Measurements from ENCODE around the gene GRM8. TPM values are rescaled to one million over a fixed set of nuclear protein-coding genes. Genes with fewer than 3 reads are reported as not detected.

GRM8 gene
- total and polyA plus RNA-seq, 8 donors = 0.26 to 0.75 (median 0.44) TPM; not detected in 2

DNA sequence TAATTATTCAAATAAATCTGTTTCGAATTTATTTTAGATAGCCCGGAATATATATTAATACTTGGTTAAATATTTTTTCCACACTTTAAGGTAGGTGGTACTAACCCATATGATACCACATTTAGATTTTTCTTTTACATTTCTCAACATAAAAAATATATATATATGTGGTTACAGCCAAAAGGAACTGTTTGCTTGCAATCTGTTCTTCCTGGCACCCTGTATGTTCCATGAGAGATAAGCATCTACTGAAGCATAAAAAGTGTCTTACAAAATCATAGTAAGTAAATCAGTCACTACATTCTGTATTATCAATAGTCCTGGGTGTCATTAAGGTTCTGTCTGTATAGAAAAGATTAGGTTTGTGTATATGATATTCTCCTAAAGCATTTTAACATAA, 726.8 kb downstream of the GRM8 start:
- ATAC-seq = no peak
- H3K27ac ChIP-seq = no peak overlapping the region
- TF ChIP-seq, protein P1, sequence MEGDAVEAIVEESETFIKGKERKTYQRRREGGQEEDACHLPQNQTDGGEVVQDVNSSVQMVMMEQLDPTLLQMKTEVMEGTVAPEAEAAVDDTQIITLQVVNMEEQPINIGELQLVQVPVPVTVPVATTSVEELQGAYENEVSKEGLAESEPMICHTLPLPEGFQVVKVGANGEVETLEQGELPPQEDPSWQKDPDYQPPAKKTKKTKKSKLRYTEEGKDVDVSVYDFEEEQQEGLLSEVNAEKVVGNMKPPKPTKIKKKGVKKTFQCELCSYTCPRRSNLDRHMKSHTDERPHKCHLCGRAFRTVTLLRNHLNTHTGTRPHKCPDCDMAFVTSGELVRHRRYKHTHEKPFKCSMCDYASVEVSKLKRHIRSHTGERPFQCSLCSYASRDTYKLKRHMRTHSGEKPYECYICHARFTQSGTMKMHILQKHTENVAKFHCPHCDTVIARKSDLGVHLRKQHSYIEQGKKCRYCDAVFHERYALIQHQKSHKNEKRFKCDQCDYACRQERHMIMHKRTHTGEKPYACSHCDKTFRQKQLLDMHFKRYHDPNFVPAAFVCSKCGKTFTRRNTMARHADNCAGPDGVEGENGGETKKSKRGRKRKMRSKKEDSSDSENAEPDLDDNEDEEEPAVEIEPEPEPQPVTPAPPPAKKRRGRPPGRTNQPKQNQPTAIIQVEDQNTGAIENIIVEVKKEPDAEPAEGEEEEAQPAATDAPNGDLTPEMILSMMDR (IDR thresholded peaks at IDR 0.05) = no peak
- intact Hi-C loops (cut with DNase I) = no loop called here
- no peaks in the 10 kb centered on the region for H3K36me3 ChIP-seq
- H3K4me1 ChIP-seq = no peaks in the 10 kb centered on the region
- no peaks in the 10 kb centered on the region for H3K27me3 ChIP-seq
- H3K9me3 ChIP-seq = no peaks in the 10 kb centered on the region
- no peak for DNase-seq
- no peak overlapping the region for H3K4me3 ChIP-seq

DNA sequence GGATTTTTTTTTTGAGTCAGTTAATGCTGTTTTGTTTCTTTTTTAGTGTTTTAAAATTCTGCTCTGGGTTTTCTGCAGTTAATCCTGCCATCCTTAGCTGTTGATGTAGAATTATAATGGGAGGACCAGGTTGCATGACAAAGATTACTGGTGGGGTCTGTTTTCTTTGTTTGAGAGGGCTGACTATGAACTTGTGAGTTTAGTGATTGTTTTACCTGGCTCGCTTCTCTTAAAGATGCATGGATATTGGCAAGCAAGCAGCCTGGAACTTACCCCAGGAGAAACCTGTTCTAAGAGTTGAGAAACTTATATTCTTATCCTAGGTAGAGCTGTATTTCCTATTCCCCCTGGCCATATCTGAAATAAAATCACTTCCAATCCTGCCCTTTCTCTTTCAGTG, 727.8 kb downstream of the GRM8 start:
- ATAC-seq (no peak), DNase-seq (no peak)
- intact Hi-C loops (cut with DNase I) = no loop called here
- no peaks in the 10 kb centered on the region for H3K9me3 ChIP-seq
- no peak overlapping the region for H3K4me3 ChIP-seq
- no peaks in the 10 kb centered on the region for H3K4me1 ChIP-seq
- TF ChIP-seq, protein P1 (IDR thresholded peaks at IDR 0.05) = no peak
- H3K27ac ChIP-seq = no peak overlapping the region
- H3K27me3 ChIP-seq = no peaks in the 10 kb centered on the region
- H3K36me3 ChIP-seq = no peaks in the 10 kb centered on the region

DNA sequence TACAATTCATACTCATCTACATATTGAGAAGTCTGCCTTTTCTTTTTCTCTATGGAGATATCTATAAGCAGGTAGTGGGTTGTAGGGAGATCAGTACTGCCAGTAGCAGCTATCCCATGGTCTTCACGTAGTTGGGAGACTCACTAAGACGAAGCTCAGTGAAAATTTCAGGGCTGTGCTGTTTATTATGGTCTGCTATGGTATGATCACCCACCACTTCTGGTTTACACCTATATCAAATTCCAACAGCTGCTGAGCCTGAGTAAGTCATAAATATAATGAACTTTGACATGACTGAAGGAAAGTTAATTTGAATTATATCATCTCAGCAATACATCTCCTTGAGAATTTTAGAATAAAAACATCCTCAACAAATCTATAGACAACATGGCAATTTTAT, 741.7 kb downstream of the GRM8 start:
- no peak for ATAC-seq
- H3K4me1 ChIP-seq = no peaks in the 10 kb centered on the region
- no peak overlapping the region for H3K4me3 ChIP-seq
- intact Hi-C loops (cut with DNase I) = no loop called here
- no peak overlapping the region for H3K27ac ChIP-seq
- no peaks in the 10 kb centered on the region for H3K9me3 ChIP-seq
- TF ChIP-seq, protein P1 (IDR thresholded peaks at IDR 0.05) = no peak
- H3K36me3 ChIP-seq = no peaks in the 10 kb centered on the region
- DNase-seq = no peak
- H3K27me3 ChIP-seq = no peaks in the 10 kb centered on the region

DNA sequence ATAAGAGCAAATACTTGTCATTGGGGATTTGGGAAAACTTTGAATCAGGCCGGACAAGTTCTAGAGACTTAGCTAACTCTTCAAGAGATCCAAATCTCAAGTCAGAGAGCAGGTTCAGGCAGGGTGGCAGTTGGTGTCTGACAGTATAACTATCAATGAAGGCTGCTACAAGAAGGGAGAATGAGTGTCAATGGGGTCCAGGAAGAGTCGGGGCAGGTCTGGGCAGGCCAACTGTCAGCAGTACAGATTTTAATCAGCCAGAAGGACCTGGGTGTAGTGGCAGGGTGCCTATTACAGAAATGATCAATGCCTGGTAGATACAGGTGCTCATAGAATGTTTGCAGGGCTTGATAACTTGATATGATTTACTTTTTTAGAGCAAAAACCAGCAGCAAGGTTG, 751.1 kb downstream of the GRM8 start:
- Histone ChIP-seq H3K9me3 (no peaks in the 10 kb centered on the region), H3K27me3 (no peaks in the 10 kb centered on the region), H3K36me3 (no peaks in the 10 kb centered on the region), H3K4me3 (no peak overlapping the region), H3K27ac (no peak overlapping the region), H3K4me1 (no peaks in the 10 kb centered on the region)
- no peak for DNase-seq
- intact Hi-C loops (cut with DNase I) = no loop called here
- TF ChIP-seq, protein P1 (IDR thresholded peaks at IDR 0.05) = no peak
- ATAC-seq = no peak

DNA sequence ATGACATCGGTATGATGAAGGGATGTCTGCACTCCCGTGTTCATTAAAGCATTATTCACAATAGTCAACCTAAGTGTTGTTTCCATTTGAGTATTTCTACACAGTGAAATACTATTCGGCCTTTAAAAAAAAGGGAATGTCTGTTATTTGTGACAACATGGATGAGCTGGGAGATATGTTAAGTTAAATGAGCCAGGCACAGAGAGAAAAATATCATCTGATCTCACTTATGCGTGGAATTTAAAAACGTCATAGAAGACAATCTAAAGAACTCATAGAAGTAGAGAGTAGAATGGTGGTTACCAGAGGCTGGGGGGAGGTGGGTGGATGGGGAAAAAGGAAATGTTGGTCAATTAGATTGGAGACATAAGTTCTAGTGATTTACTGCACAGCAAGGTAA, 753.3 kb downstream of the GRM8 start:
- intact Hi-C loops (cut with DNase I) = no loop called here
- Histone ChIP-seq H3K9me3 (no peaks in the 10 kb centered on the region), H3K4me1 (no peaks in the 10 kb centered on the region), H3K36me3 (no peaks in the 10 kb centered on the region), H3K27me3 (no peaks in the 10 kb centered on the region), H3K27ac (no peak overlapping the region), H3K4me3 (no peak overlapping the region)
- TF ChIP-seq, protein P1 (IDR thresholded peaks at IDR 0.05) = no peak
- DNase-seq (no peak), ATAC-seq (no peak)
